Calu3 (cell line): ENCODE results near the gene MSGN1. TPM values are rescaled to one million over a fixed set of nuclear protein-coding genes. Genes with fewer than 3 reads are reported as not detected.

Experiments
- BruUV-seq: library from RNA; stranded (reverse); fragments of 400-500 nt; replicated peaks from 2 replicates; lab custom pipeline; 2021; lab: Mats Ljungman, UMichigan
- CTCF ChIA-PET: fragments of 300-600 bp; sonication (Branson Sonifier 250); formaldehyde crosslinking; loops from one replicate; lab custom pipeline; 2022; ENCODE audit warnings: antibody characterized with exemption; lab: Charles Lee
- DNase-seq: peaks from one replicate; pipeline ENCODE4 v3.0.0; 2022
- H3K27ac Mint-ChIP-seq: one replicate; pipeline ENCODE4 v1.8.0; 2022; ENCODE audit warnings: mixed read lengths; ENCODE audit not compliant: unreplicated experiment
- H3K27me3 Mint-ChIP-seq: one replicate; pipeline ENCODE4 v1.8.0; 2022; ENCODE audit warnings: mixed read lengths; ENCODE audit not compliant: unreplicated experiment
- H3K36me3 Mint-ChIP-seq: one replicate; pipeline ENCODE4 v1.8.0; 2022; ENCODE audit warnings: mild to moderate bottlenecking, moderate library complexity, mixed read lengths; ENCODE audit not compliant: insufficient read depth, unreplicated experiment
- H3K4me1 Mint-ChIP-seq: one replicate; pipeline ENCODE4 v1.8.0; 2022; ENCODE audit warnings: mild to moderate bottlenecking, low read depth, mixed read lengths; ENCODE audit not compliant: unreplicated experiment
- H3K4me3 Mint-ChIP-seq: one replicate; pipeline ENCODE4 v1.8.0; 2022; ENCODE audit warnings: mild to moderate bottlenecking, low read depth, moderate library complexity, mixed read lengths; ENCODE audit not compliant: unreplicated experiment
- H3K9me3 Mint-ChIP-seq: one replicate; pipeline ENCODE4 v1.8.0; 2022; ENCODE audit warnings: low read depth, mixed read lengths; ENCODE audit not compliant: unreplicated experiment
- CTCF ChIP-seq: fragments of 200-600 bp; IDR thresholded peaks from one replicate; pipeline ENCODE4 v1.8.0; 2022; ENCODE audit warnings: antibody characterized with exemption; ENCODE audit not compliant: unreplicated experiment
- intact Hi-C: fragments of 100-400 bp; cut with micrococcal nuclease; formaldehyde crosslinking; loops from one replicate; pipeline ENCODE4 v1.10.0; 2022; ENCODE audit not compliant: unreplicated experiment
- total RNA-seq: library from RNA; stranded (reverse); gene quantifications from 2 replicates; pipeline ENCODE4 v1.2.3, GENCODE V29; 2022

Gene MSGN1
- total RNA-seq, 1 experiment from 2014 or later = not detected

- TF ChIP-seq CTCF = no peak
- Mint-ChIP-seq H3K4me1 (no peaks in the 10 kb centered on the region), H3K4me3 (no peak overlapping the region), H3K27ac (no peak overlapping the region), H3K36me3 (no peaks in the 10 kb centered on the region), H3K9me3 (no peaks in the 10 kb centered on the region), H3K27me3 (peaks cover 18% of the 10 kb centered on the region)
- no TSS peak for BruUV-seq
- CTCF ChIA-PET = no interaction called here
- DNase-seq = no peak
- intact Hi-C loops = no loop called here
Observed at GRCh38 chr2:17814601-17815000, 1.7 kb upstream of the MSGN1 start.

DNA sequence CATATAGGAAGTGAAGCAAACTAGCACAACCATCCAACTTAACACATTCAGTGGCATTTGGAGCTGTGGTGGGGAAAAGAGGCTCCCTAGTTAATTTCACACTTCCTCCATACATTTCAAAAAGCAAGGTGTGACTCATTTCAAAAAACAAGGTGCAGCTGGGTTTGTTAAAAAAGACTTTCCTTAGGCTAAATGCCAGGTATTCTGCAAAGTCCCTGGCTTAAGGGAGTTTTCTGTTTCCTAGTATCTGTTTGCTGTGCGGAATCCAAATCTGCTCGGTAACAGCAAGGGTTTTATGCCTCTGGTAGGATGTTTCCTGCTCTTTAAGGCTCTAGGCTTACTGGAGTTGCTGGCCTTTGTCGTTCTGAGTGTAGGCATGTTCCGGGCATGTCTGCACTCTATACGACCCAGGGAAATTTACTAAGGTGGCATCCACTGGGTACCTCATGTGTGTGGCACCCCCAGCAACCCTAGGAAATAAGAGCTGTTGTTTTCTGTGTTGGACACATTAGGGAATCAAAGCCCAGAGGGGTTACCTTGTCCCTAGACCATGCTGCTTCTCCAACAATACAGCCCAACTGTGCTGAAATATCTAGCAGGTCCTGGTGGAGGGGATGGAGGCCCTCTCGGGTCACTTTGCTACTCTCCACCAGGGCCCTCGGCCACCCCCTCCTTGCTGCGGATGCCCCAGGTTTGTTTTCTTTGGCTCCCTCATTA lies 634 bp upstream of the MSGN1 start:
- no TSS peak for BruUV-seq

DNA sequence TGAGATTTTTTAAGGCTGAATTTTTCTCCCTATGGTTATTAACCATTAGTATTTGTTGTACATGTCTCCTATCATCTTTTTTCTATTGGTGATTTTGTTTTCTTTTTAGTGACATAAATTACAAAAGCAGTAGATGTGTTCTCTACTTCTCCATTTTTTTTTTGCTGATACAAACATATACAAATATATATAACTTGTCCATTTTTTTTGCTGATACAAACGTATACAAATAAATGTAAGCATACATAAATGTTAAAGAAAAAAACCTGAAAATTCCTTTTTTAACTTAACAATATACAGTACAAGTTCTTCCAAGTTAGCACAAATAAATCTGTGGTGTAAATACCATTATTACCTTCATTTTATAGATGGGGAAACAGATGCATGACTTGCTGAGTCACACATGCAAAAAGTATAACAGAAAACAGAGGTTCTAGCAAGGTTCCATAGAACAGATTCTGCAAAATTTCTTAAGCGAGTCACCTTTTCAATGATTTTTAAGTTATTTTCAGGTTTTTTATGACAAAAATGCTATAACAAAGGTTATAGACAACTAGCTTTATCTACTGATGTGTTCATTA lies 2.1 kb downstream of the MSGN1 start:
- Mint-ChIP-seq H3K4me3 (no peak overlapping the region), H3K9me3 (no peaks in the 10 kb centered on the region), H3K36me3 (no peaks in the 10 kb centered on the region), H3K27me3 (peaks cover 16% of the 10 kb centered on the region), H3K27ac (no peak overlapping the region), H3K4me1 (no peaks in the 10 kb centered on the region)
- BruUV-seq = no TSS peak
- CTCF ChIA-PET = no interaction called here
- intact Hi-C loops = no loop called here
- no peak for TF ChIP-seq CTCF
- DNase-seq = no peak

More for the DNA sequence above, 634 bp upstream of the MSGN1 start:
- intact Hi-C loops = no loop called here
- no peaks in the 10 kb centered on the region for H3K4me1 Mint-ChIP-seq
- CTCF ChIA-PET = interaction anchor here (0.6 to 1.0 kb wide), 2 partner anchors 12 to 36 kb away, joined by 3 read pairs; no protein-coding TSS in a partner anchor
- H3K27ac Mint-ChIP-seq = no peak overlapping the region
- peaks cover 18% of the 10 kb centered on the region for H3K27me3 Mint-ChIP-seq
- no peaks in the 10 kb centered on the region for H3K9me3 Mint-ChIP-seq
- no peak for DNase-seq
- no peaks in the 10 kb centered on the region for H3K36me3 Mint-ChIP-seq
- no peak for TF ChIP-seq CTCF
- H3K4me3 Mint-ChIP-seq = no peak overlapping the region

- H3K4me3 Mint-ChIP-seq = no peak overlapping the region
- intact Hi-C loops = no loop called here
- TF ChIP-seq CTCF = no peak
- no peaks in the 10 kb centered on the region for H3K4me1 Mint-ChIP-seq
- BruUV-seq = no TSS peak
- DNase-seq = no peak
- no peaks in the 10 kb centered on the region for H3K36me3 Mint-ChIP-seq
- CTCF ChIA-PET = no interaction called here
- no peak overlapping the region for H3K27ac Mint-ChIP-seq
- H3K27me3 Mint-ChIP-seq = peaks cover 9% of the 10 kb centered on the region
- H3K9me3 Mint-ChIP-seq = no peaks in the 10 kb centered on the region
Observed at GRCh38 chr2:17821080-17821479, 4.8 kb downstream of the MSGN1 start.
